ENCODE results near the gene DSCAML1.

Gene DSCAML1

GRCh38 chr11:117456027-117456720 is 340.8 kb downstream of the DSCAML1 start:
- H3K4me3 ChIP-seq (ENCODE audit: low read depth, low read length) = no peak overlapping the region
- no peak overlapping the region for H3K27ac ChIP-seq (ENCODE audit: low read depth, low read length)
- H3K27me3 ChIP-seq (ENCODE audit: control insufficient read depth, insufficient read depth, low read length) = no peaks in the 10 kb centered on the region
- no peaks in the 10 kb centered on the region for H3K4me1 ChIP-seq (ENCODE audit: control insufficient read depth, insufficient read depth, low read length)
- H3K9me3 ChIP-seq (ENCODE audit: control insufficient read depth, insufficient read depth, low read length) = no peaks in the 10 kb centered on the region; the same call in 1 of the 2 replicates
- no peak overlapping the region for H3K9ac ChIP-seq (ENCODE audit: low read depth, low read length)
- no peaks in the 10 kb centered on the region for H3K36me3 ChIP-seq (ENCODE audit: control insufficient read depth, insufficient read depth, low read length)

DNA sequence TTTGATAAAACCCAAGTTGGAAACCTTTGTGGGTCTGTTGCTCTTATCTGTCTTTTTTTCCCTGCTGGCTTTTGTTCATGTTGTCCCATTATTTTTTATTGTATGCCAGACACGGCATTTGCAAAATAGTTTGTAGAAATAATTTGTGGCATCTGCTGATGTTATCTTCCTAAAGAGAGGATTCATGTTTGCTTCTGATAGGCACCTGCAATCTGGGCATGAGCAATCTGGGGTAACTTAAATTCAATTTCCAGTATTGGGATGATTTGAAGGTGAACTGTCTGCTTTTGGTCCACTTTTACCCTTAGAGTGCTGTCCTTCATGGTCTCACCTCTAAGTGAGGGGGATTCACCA is 342.5 kb downstream of the DSCAML1 start:
- no peaks in the 10 kb centered on the region; the same call in 1 of the 2 replicates for H3K9me3 ChIP-seq (ENCODE audit: control insufficient read depth, insufficient read depth, low read length)
- no peaks in the 10 kb centered on the region; the same call in 1 of the 2 replicates for H3K27me3 ChIP-seq (ENCODE audit: control insufficient read depth, insufficient read depth, low read length)
- no peak overlapping the region for H3K4me3 ChIP-seq (ENCODE audit: low read depth, low read length)
- no peaks in the 10 kb centered on the region for H3K36me3 ChIP-seq (ENCODE audit: control insufficient read depth, insufficient read depth, low read length)
- no peak overlapping the region for H3K27ac ChIP-seq (ENCODE audit: low read depth, low read length)
- no peaks in the 10 kb centered on the region for H3K4me1 ChIP-seq (ENCODE audit: control insufficient read depth, insufficient read depth, low read length)
- no peak overlapping the region for H3K9ac ChIP-seq (ENCODE audit: low read depth, low read length)

GRCh38 chr11:117453886-117454563 is 343.0 kb downstream of the DSCAML1 start:
- H3K4me1 ChIP-seq (ENCODE audit: control insufficient read depth, insufficient read depth, low read length) = no peaks in the 10 kb centered on the region
- no peak overlapping the region for H3K9ac ChIP-seq (ENCODE audit: low read depth, low read length)
- H3K27me3 ChIP-seq (ENCODE audit: control insufficient read depth, insufficient read depth, low read length) = no peaks in the 10 kb centered on the region; the same call in 1 of the 2 replicates
- no peak overlapping the region for H3K4me3 ChIP-seq (ENCODE audit: low read depth, low read length)
- no peak overlapping the region for H3K27ac ChIP-seq (ENCODE audit: low read depth, low read length)
- H3K36me3 ChIP-seq (ENCODE audit: control insufficient read depth, insufficient read depth, low read length) = no peaks in the 10 kb centered on the region
- H3K9me3 ChIP-seq (ENCODE audit: control insufficient read depth, insufficient read depth, low read length) = no peaks in the 10 kb centered on the region; the same call in 1 of the 2 replicates

DNA sequence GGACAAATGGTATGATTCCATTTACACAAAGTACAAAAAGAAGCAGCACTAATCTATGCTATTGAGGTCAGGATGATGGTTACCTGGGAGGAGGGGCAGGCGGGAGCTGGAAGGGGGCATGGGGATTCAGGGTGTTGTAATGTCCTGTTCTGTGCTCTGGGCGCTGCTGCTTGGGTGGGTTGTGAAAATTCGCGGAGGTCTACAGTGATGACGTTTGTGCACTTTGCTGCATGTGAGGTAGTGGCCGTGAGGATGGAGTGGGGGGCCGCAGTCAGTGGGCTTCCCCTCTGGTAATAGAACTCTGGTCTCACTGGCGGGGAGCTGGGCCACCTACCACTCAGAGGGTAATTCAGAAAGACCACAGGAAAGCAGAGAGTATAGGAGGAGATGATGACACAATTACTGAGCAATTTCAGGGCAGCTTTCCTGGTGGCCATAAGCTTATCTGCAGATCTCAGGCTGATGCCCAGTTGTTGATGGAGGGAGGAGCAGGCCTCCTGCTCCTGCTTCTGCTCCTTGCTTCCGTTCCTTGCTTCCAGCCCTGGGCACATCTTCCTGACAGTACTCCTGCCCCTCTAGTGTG is 347.8 kb downstream of the DSCAML1 start:
- Histone ChIP-seq H3K9me3 (ENCODE audit: control insufficient read depth, insufficient read depth, low read length) (no peaks in the 10 kb centered on the region; the same call in 1 of the 2 replicates), H3K36me3 (ENCODE audit: control insufficient read depth, insufficient read depth, low read length) (no peaks in the 10 kb centered on the region), H3K4me3 (ENCODE audit: low read depth, low read length) (no peak overlapping the region), H3K4me1 (ENCODE audit: control insufficient read depth, insufficient read depth, low read length) (no peaks in the 10 kb centered on the region), H3K9ac (ENCODE audit: low read depth, low read length) (no peak overlapping the region), H3K27ac (ENCODE audit: low read depth, low read length) (no peak overlapping the region), H3K27me3 (ENCODE audit: control insufficient read depth, insufficient read depth, low read length) (no peaks in the 10 kb centered on the region; the same call in 1 of the 2 replicates)

GRCh38 chr11:117444711-117445658 is 352.0 kb downstream of the DSCAML1 start:
- Histone ChIP-seq H3K4me1 (ENCODE audit: control insufficient read depth, insufficient read depth, low read length) (no peaks in the 10 kb centered on the region), H3K9ac (ENCODE audit: low read depth, low read length) (no peak overlapping the region), H3K27ac (ENCODE audit: low read depth, low read length) (no peak overlapping the region), H3K27me3 (ENCODE audit: control insufficient read depth, insufficient read depth, low read length) (no peaks in the 10 kb centered on the region), H3K9me3 (ENCODE audit: control insufficient read depth, insufficient read depth, low read length) (no peaks in the 10 kb centered on the region), H3K4me3 (ENCODE audit: low read depth, low read length) (no peak overlapping the region), H3K36me3 (ENCODE audit: control insufficient read depth, insufficient read depth, low read length) (no peaks in the 10 kb centered on the region)

DNA sequence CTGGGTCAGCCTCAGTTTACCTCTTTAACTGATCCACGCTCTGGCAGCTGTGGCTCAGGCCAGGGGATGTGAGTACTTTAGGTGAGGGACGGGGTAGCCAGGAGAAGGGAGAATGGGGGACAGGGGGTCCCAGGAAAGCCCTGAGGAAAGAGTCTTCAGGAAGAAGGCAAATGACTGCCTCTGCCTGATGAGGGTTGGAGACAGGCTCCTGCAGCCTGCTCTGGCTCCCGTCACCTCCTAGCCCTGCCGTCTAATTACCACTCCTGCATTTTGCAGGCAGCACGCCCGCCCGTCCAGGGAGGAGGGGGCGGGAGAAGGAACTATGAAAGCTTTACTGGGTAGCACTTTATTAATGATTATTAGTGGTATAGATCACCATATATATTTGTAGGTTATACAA is 352.8 kb downstream of the DSCAML1 start:
- no peaks in the 10 kb centered on the region for H3K36me3 ChIP-seq (ENCODE audit: control insufficient read depth, insufficient read depth, low read length)
- H3K9ac ChIP-seq (ENCODE audit: low read depth, low read length) = no peak overlapping the region
- no peaks in the 10 kb centered on the region for H3K9me3 ChIP-seq (ENCODE audit: control insufficient read depth, insufficient read depth, low read length)
- H3K27ac ChIP-seq (ENCODE audit: low read depth, low read length) = no peak overlapping the region
- no peaks in the 10 kb centered on the region for H3K27me3 ChIP-seq (ENCODE audit: control insufficient read depth, insufficient read depth, low read length)
- H3K4me1 ChIP-seq (ENCODE audit: control insufficient read depth, insufficient read depth, low read length) = no peaks in the 10 kb centered on the region
- no peak overlapping the region for H3K4me3 ChIP-seq (ENCODE audit: low read depth, low read length)

- Histone ChIP-seq H3K27me3 (ENCODE audit: control insufficient read depth, insufficient read depth, low read length) (no peaks in the 10 kb centered on the region), H3K4me3 (ENCODE audit: low read depth, low read length) (no peak overlapping the region), H3K27ac (ENCODE audit: low read depth, low read length) (no peak overlapping the region), H3K4me1 (ENCODE audit: control insufficient read depth, insufficient read depth, low read length) (no peaks in the 10 kb centered on the region), H3K9me3 (ENCODE audit: control insufficient read depth, insufficient read depth, low read length) (no peaks in the 10 kb centered on the region), H3K36me3 (ENCODE audit: control insufficient read depth, insufficient read depth, low read length) (no peaks in the 10 kb centered on the region), H3K9ac (ENCODE audit: low read depth, low read length) (no peak overlapping the region)
Measured at GRCh38 chr11:117443266-117444186, 353.5 kb downstream of the DSCAML1 start.

DNA sequence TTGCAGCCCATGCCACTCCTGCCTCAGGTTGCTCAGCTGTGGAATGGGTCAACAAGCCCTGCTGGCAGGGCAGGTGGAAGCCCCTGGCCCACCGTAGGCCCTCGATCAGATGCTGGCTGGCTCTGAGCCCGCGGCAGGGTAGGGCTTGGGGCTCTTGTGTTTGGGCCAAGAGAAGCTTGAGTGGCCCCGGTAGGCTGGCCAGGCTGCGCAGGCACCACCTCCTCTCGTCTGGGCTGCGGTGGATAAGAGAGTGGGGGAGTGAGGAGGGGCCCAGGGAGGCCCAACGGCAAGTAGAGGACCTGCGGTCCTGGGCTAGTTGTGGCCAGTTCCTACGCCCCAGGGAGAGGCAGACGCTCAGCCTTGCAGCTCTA is 354.2 kb downstream of the DSCAML1 start:
- no peak overlapping the region for H3K9ac ChIP-seq (ENCODE audit: low read depth, low read length)
- no peaks in the 10 kb centered on the region for H3K36me3 ChIP-seq (ENCODE audit: control insufficient read depth, insufficient read depth, low read length)
- no peaks in the 10 kb centered on the region for H3K27me3 ChIP-seq (ENCODE audit: control insufficient read depth, insufficient read depth, low read length)
- H3K4me1 ChIP-seq (ENCODE audit: control insufficient read depth, insufficient read depth, low read length) = no peaks in the 10 kb centered on the region
- H3K27ac ChIP-seq (ENCODE audit: low read depth, low read length) = no peak overlapping the region
- H3K4me3 ChIP-seq (ENCODE audit: low read depth, low read length) = no peak overlapping the region
- no peaks in the 10 kb centered on the region for H3K9me3 ChIP-seq (ENCODE audit: control insufficient read depth, insufficient read depth, low read length)

DNA sequence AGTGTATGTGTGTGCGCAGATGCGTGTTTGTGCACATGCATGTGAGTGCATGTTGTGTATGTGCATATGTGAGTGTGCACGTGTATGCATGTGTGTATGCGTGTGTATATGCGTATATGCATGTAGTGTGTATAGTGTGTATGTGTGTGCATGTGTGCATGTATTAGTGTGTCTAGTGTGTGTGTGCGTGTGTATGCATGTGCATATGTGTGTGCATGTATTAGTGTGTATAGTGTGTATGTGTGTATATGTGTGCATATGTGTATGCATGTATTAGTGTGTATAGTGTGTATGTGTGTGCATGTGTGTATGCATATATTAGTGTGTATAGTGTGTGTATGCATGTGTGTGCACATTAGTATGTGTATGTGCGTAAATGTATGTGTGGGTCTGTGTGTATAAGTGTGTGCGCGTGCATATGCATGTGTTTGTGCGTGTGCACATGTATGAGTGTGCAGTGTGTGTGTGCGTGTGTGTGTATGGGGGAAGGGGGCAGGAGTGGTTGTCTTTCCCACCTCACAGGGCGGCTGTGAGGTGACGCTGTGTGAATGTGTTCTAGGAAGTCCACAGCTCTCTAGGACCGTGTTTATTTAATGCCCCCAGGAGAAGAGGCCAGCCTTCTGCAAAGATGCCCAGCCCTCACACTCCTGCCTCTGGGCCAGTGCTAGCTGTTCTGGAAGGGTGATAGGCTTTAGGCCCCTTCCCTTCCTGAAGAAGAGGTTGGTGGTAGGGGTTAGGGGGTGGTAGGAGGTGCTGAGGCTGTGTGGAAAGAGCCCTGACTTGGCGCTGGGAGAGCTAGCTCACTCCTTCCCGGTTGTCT is 354.8 kb downstream of the DSCAML1 start:
- Histone ChIP-seq H3K9me3 (ENCODE audit: control insufficient read depth, insufficient read depth, low read length) (no peaks in the 10 kb centered on the region), H3K4me1 (ENCODE audit: control insufficient read depth, insufficient read depth, low read length) (no peaks in the 10 kb centered on the region; the same call in 1 of the 2 replicates), H3K9ac (ENCODE audit: low read depth, low read length) (no peak overlapping the region), H3K4me3 (ENCODE audit: low read depth, low read length) (no peak overlapping the region), H3K27me3 (ENCODE audit: control insufficient read depth, insufficient read depth, low read length) (no peaks in the 10 kb centered on the region), H3K27ac (ENCODE audit: low read depth, low read length) (no peak overlapping the region), H3K36me3 (ENCODE audit: control insufficient read depth, insufficient read depth, low read length) (no peaks in the 10 kb centered on the region)

Data from HUES48 (cell line).